Brain microvascular endothelial cell (primary cell): ENCODE measurements around the gene PRR29.

ENCODE experiments used
- DNase-seq: peaks from one replicate; pipeline ENCODE4 v3.0.0-alpha.2; 2020
- H3K27ac ChIP-seq: fragments of 250-450 bp; sonication (Bioruptor Pico); 2 replicates; pipeline ENCODE4 v1.5.1; 2020; ENCODE audit warnings: mild to moderate bottlenecking, moderate library complexity
- H3K27me3 ChIP-seq: fragments of 250-450 bp; sonication (Bioruptor Pico); replicated peaks from 2 replicates; pipeline ENCODE4 v1.5.1; 2020; ENCODE audit warnings: mild to moderate bottlenecking
- H3K36me3 ChIP-seq: fragments of 250-450 bp; sonication (Bioruptor Pico); replicated peaks from 2 replicates; pipeline ENCODE4 v1.5.1; 2020; ENCODE audit warnings: mild to moderate bottlenecking
- H3K4me3 ChIP-seq: 2 replicates; pipeline ENCODE4 v1.5.1; 2011; ENCODE audit warnings: low read depth, mild to moderate bottlenecking, control low read depth, low read length, moderate library complexity
- CTCF ChIP-seq: IDR thresholded peaks from 2 replicates; pipeline ENCODE4 v1.5.1; 2011; ENCODE audit warnings: low read depth, mild to moderate bottlenecking, moderate library complexity, low read length, control low read depth, inconsistent platforms; ENCODE audit errors: missing control alignments
- in situ Hi-C: cut with HindIII; loops from 2 replicates; pipeline ENCODE4 v1.10.0; 2017; ENCODE audit warnings: low sequenced_read_pairs, low pct_ligation_motif_present

PRR29 gene

GRCh38 chr17:64040206-64040605 is 42.1 kb downstream of the PRR29 start:
- no peak for TF ChIP-seq CTCF
- no peak for DNase-seq
- in situ Hi-C loops, result no loop called here
- Histone ChIP-seq H3K27me3 (no peaks in the 10 kb centered on the region), H3K4me3 (no peak overlapping the region), H3K27ac (no peak overlapping the region), H3K36me3 (no peaks in the 10 kb centered on the region)

GRCh38 chr17:64041912-64042311 is 43.8 kb downstream of the PRR29 start:
- Histone ChIP-seq H3K36me3 (no peaks in the 10 kb centered on the region), H3K4me3 (no peak overlapping the region), H3K27me3 (no peaks in the 10 kb centered on the region), H3K27ac (no peak overlapping the region)
- TF ChIP-seq CTCF, result no peak
- DNase-seq, result no peak
- in situ Hi-C loops, result no loop called here

- DNase-seq, result no peak
- Histone ChIP-seq H3K4me3 (no peak overlapping the region), H3K36me3 (peaks cover 2% of the 10 kb centered on the region), H3K27ac (no peak overlapping the region), H3K27me3 (no peaks in the 10 kb centered on the region)
- in situ Hi-C loops, result no loop called here
- TF ChIP-seq CTCF, result no peak
These were observed 44.7 kb downstream of the PRR29 start for GRCh38 chr17:64042700-64043485.

GRCh38 chr17:64045176-64045575 is 47.0 kb downstream of the PRR29 start:
- H3K27ac ChIP-seq, result no peak overlapping the region

GRCh38 chr17:64048805-64049204 is 50.7 kb downstream of the PRR29 start:
- no peak for TF ChIP-seq CTCF
- DNase-seq, result no peak
- H3K27ac ChIP-seq, result no peak overlapping the region
- H3K36me3 ChIP-seq, result peaks cover 2% of the 10 kb centered on the region
- H3K4me3 ChIP-seq, result no peak overlapping the region
- H3K27me3 ChIP-seq, result no peaks in the 10 kb centered on the region
- in situ Hi-C loops, result no loop called here

More at GRCh38 chr17:64045176-64045575, 47.0 kb downstream of the PRR29 start:
- in situ Hi-C loops, result no loop called here
- Histone ChIP-seq H3K4me3 (no peak overlapping the region), H3K27me3 (no peaks in the 10 kb centered on the region), H3K36me3 (peaks cover 2% of the 10 kb centered on the region)
- no peak for DNase-seq
- no peak for TF ChIP-seq CTCF

GRCh38 chr17:64051153-64051552 is 53.0 kb downstream of the PRR29 start:
- Histone ChIP-seq H3K27ac (no peak overlapping the region), H3K36me3 (peaks cover 13% of the 10 kb centered on the region), H3K27me3 (no peaks in the 10 kb centered on the region), H3K4me3 (no peak overlapping the region)
- no peak for DNase-seq
- TF ChIP-seq CTCF, result no peak
- in situ Hi-C loops, result no loop called here
